Activated naive CD4-positive, alpha-beta T cell treated with anti-CD3 and anti-CD28 coated beads for 36 hours (primary cell): Measurements from ENCODE around the gene MAMSTR. TPM values are rescaled to one million over a fixed set of nuclear protein-coding genes. Genes with fewer than 3 reads are reported as not detected.
A peak's percentile ranks its signal among the peaks of the same experiment; 100 is the strongest.
"Not testable (repeated sequence)": the region's sequence is repeated elsewhere in the genome, so short reads cannot be mapped to it uniquely, and the experiment has no call there.

Experiments
- CTCF ChIA-PET: fragments of 350-600 bp; sonication (Branson Sonifier 250); formaldehyde crosslinking; loops from one replicate; lab custom pipeline; 2021; ENCODE audit warnings: antibody characterized with exemption; lab: Charles Lee
- DNase-seq: peaks from one replicate; pipeline ENCODE4 v3.0.0-alpha.2; 2020
- H3K27ac Mint-ChIP-seq: one replicate; pipeline ENCODE4 v1.8.0; 2021; ENCODE audit warnings: mild to moderate bottlenecking, mixed read lengths
- H3K27me3 Mint-ChIP-seq: one replicate; pipeline ENCODE4 v1.8.0; 2021; ENCODE audit warnings: low read depth, mixed read lengths
- H3K36me3 Mint-ChIP-seq: one replicate; pipeline ENCODE4 v1.8.0; 2021; ENCODE audit warnings: low read depth, mixed read lengths
- H3K4me1 Mint-ChIP-seq: one replicate; pipeline ENCODE4 v1.8.0; 2021; ENCODE audit warnings: low read depth, mixed read lengths
- H3K4me3 Mint-ChIP-seq: one replicate; pipeline ENCODE4 v1.8.0; 2021; ENCODE audit warnings: mild to moderate bottlenecking, moderate library complexity, mixed read lengths
- H3K9me3 Mint-ChIP-seq: one replicate; pipeline ENCODE4 v1.8.0; 2021; ENCODE audit warnings: mixed read lengths
- intact Hi-C: fragments of 100-400 bp; cut with micrococcal nuclease; formaldehyde crosslinking; loops from one replicate; pipeline ENCODE4 v1.15.1; 2023
- total RNA-seq, 2 experiments: library from RNA; stranded (reverse); gene quantifications; one replicate each; pipeline ENCODE4 v1.2.3, GENCODE V29; 2021

MAMSTR gene
- total RNA-seq, 2 experiments from 2014 or later: 0.44 to 0.57 TPM

DNA sequence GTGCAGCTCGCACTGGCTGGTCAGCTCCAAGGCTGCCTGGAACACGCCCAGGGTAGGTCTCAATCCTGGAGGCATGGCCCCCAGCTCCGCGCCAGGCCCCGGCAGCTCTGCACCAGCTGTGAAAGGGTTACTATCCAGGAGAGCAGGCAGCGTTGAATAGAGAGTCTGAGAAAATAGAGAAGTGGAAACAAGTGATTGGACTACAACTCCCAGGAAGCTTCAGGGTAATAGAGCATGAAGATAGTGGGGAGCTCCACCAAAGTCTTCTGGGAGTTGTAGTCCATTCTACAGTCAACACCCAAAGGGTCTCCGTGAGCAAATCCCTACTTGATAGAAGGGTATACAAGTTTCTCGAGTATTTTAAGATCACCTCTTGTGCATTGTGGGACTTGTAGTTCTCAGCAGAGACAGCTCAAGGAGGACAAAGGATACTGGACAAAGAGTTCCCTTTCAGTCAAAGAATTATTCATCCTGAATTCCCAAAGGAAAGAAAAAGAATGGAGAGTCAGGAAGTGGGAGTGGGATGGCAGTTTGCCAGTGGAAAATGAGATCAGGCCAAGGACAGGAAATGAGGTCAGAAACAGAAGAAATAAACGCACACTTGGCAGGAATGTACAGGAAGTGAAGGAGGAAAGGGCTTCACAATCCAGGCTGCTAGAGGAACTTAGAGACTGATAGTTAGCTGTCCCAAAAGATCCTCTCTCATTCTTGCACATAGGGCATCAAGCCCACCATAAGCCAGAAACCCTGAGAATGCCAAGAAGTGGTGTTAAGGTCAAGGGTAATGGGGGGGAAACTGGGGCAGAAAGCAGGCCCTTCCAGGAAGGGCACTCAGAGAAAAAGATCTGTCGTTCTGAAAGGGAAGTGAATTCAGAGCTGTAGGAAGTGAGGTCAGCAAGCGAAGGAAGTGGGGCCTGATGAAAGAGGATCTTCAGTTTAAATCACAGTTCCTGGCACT, 5.5 kb upstream of the MAMSTR start:
- peak overlapping the region; percentile 91 for H3K27ac Mint-ChIP-seq
- intact Hi-C loops: no loop called here
- DNase-seq: peak; percentile 52
- H3K4me1 Mint-ChIP-seq: peaks cover 26% of the 10 kb centered on the region
- H3K9me3 Mint-ChIP-seq: peaks cover 11% of the 10 kb centered on the region
- H3K27me3 Mint-ChIP-seq: no peaks in the 10 kb centered on the region
- peak overlapping the region; percentile 44 for H3K4me3 Mint-ChIP-seq
- CTCF ChIA-PET: interaction anchor here (0.6 to 1.6 kb wide), 4 partner anchors 45 to 746 kb away, joined by 3 to 6 read pairs (median 3); no protein-coding TSS in a partner anchor
- peaks cover 18% of the 10 kb centered on the region for H3K36me3 Mint-ChIP-seq

DNA sequence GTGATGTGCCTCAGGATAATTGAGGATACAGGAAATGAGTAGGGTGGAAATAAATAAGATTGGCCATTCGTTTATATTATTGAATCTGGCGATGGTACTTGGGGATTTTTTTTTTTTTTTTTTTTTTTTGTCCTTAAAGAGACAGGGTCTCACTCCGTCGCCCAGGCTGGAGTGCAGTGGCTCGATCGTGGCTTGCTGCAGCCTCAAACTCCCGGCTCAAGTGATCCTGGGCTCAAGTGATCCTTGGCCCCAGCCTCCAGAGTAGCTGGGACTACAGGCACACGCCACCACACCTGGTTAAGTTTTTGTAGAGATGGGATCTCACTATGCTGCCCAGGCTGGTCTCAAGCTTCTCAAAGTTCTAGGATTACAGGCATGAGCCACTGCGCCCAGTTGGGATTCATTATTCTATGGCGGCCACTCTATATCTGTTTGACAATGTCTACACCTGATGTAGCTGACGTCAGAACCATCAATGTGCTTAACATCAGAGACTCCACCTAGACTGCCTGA, 2.7 kb upstream of the MAMSTR start:
- peaks cover 26% of the 10 kb centered on the region for H3K4me1 Mint-ChIP-seq
- H3K27me3 Mint-ChIP-seq: no peaks in the 10 kb centered on the region
- peaks cover 18% of the 10 kb centered on the region for H3K36me3 Mint-ChIP-seq
- peaks cover 11% of the 10 kb centered on the region for H3K9me3 Mint-ChIP-seq
- intact Hi-C loops: no loop called here
- peak overlapping the region; percentile 32 for H3K4me3 Mint-ChIP-seq
- CTCF ChIA-PET: no interaction called here
- DNase-seq: no peak
- no peak overlapping the region for H3K27ac Mint-ChIP-seq

DNA sequence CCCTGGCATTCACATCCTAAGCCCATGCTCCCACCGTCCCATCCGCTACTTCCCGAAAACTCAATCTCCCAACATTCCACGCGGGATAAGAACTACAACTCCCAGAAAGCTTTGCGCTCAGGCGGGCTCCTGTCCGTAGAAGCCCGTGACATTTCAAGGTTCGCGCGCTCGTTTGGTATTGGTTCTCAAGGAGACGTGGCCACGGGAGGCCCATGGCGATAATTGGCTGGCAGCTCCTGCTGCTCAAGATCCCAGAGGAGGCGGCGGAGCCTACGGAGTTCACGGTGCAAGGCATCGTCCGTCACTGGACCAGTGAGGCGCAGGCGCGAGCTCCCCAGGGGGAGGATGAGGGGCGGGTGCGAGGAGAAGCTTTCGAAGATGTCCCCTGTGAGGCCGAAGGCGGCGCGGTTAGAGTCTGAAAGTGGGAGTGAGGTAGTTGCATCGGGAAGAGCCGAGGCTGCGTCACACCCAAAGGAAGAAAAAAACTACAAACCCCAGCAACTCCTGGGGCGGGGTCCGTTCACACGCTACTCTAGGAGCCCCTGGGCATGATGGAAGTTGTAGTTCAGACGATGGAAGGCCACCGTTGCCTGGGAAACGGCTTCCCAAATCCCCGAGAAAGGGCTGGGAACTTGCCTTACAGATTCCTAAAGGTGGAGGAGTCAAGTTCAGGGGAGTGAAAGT, 1.2 kb upstream of the MAMSTR start:
- intact Hi-C loops: no loop called here
- H3K9me3 Mint-ChIP-seq: peaks cover 5% of the 10 kb centered on the region
- peak overlapping the region; percentile 92 for H3K27ac Mint-ChIP-seq
- CTCF ChIA-PET: interaction anchor here (0.6 to 0.7 kb wide), 2 partner anchors 67 to 329 kb away, joined by 3 to 4 read pairs; no protein-coding TSS in a partner anchor
- peak overlapping the region; percentile 82 for H3K4me3 Mint-ChIP-seq
- peaks cover 8% of the 10 kb centered on the region for H3K36me3 Mint-ChIP-seq
- DNase-seq: peak; percentile 98
- peaks cover 19% of the 10 kb centered on the region for H3K4me1 Mint-ChIP-seq
- no peaks in the 10 kb centered on the region for H3K27me3 Mint-ChIP-seq

DNA sequence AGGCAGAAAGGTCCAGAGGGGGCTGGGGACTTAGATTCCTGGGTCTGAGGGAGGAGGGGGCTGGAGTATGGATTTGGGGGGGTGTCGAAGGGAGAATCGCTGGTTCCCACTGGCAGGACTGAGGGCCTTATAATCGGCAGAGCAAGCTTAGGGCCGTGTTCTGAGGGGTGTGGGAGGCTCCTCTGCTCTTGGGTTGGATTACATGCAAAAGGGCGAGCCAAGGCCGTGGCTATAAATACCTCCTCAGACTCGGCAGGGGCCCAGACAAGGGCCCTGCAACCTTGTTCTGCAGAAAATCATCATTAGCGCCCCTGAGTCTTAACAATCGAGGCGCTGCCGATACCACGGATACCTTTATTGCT, 707 bp upstream of the MAMSTR start:
- H3K9me3 Mint-ChIP-seq: peaks cover 3% of the 10 kb centered on the region
- peaks cover 4% of the 10 kb centered on the region for H3K36me3 Mint-ChIP-seq
- H3K27ac Mint-ChIP-seq: peak overlapping the region; percentile 92
- no peak for DNase-seq
- intact Hi-C loops: no loop called here
- CTCF ChIA-PET: interaction anchor here (0.7 kb wide), 1 partner anchor 329 kb away, joined by 3 read pairs; no protein-coding TSS in a partner anchor
- peak overlapping the region; percentile 82 for H3K4me3 Mint-ChIP-seq
- H3K27me3 Mint-ChIP-seq: no peaks in the 10 kb centered on the region
- H3K4me1 Mint-ChIP-seq: peaks cover 14% of the 10 kb centered on the region

DNA sequence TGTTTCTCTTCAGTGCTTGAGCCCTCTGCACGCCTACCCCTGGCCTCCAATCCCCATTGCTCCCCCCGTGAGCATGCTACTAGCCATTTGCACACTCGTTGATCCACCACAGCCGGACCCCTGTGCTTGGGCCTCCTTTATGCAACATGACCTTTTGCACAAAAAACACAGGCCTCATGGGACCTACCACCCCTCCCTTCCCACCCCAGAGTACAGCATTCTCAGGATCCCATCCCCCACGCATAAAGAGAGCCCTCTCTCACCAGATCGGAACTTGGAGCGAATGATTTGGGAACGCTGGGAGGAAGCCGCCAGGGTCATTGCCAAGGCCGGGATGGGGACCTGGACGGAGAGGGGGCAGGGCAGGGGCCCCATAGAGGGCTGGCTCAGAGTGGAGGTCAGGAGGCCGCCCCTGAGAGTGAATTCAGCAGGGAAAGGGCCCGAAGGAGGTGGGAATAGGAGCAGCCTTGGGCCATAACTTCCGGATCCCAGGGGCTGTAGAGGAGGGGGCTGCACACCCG, 754 bp downstream of the MAMSTR start:
- CTCF ChIA-PET: interaction anchor here (0.6 kb wide), 1 partner anchor 276 kb away, joined by 5 read pairs; no protein-coding TSS in a partner anchor
- no peak for DNase-seq
- Mint-ChIP-seq H3K9me3 (no peaks in the 10 kb centered on the region), H3K36me3 (no peaks in the 10 kb centered on the region), H3K27me3 (no peaks in the 10 kb centered on the region), H3K4me1 (peaks cover 15% of the 10 kb centered on the region), H3K4me3 (no peak overlapping the region), H3K27ac (no peak overlapping the region)
- intact Hi-C loops: no loop called here

GRCh38 chr19:48718106-48718505, 1.4 kb downstream of the MAMSTR start:
- H3K27ac Mint-ChIP-seq, H3K4me3 Mint-ChIP-seq, H3K36me3 Mint-ChIP-seq, H3K9me3 Mint-ChIP-seq, DNase-seq, intact Hi-C loops, H3K27me3 Mint-ChIP-seq: not testable (repeated sequence)
- H3K4me1 Mint-ChIP-seq: peaks cover 18% of the 10 kb centered on the region
- CTCF ChIA-PET: interaction anchor here (0.6 kb wide), 1 partner anchor 277 kb away, joined by 5 read pairs; no protein-coding TSS in a partner anchor

DNA sequence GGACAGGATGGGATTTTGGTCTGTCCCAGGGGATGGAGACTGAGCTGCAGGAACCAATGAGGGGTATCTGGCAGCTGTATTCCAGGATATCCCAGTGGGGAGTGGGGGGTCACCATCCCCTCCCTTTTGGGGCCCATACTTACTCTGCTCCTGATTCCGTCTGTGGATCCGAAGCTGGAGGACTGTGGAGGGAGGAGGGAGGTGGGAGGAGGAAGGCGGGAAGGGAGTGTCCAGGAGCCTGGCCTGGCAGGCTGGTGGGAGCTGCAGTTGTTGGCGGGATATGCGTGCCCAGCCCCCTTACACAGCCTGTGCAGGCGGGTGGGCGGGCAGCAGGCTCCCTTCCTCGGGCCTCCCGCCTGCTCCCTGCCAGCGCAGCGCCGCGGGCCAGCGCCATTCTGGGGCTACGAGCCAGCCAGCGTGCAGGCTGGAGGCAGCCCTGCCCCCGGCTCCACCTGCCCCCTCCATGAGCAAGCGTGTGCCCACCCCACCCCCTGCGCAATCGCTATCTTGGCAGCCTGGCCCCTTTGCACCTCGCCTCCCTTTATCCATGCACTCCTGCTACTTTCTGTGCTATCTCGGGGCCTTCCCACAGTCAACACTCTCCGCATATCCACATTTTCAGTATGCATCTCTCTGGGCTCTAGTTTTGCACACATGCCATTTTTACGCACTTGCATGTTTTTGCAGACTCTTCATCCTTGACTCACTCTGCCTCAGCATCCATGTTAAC, 2.8 kb downstream of the MAMSTR start:
- Mint-ChIP-seq H3K36me3 (no peaks in the 10 kb centered on the region), H3K27me3 (no peaks in the 10 kb centered on the region), H3K4me3 (no peak overlapping the region), H3K4me1 (peaks cover 16% of the 10 kb centered on the region), H3K9me3 (no peaks in the 10 kb centered on the region), H3K27ac (no peak overlapping the region)
- intact Hi-C loops: no loop called here
- CTCF ChIA-PET: interaction anchor here (0.9 to 1.7 kb wide), 2 partner anchors 71 to 126 kb away, joined by 3 to 4 read pairs; partner anchors contain the start of gene CA11
- DNase-seq: no peak

DNA sequence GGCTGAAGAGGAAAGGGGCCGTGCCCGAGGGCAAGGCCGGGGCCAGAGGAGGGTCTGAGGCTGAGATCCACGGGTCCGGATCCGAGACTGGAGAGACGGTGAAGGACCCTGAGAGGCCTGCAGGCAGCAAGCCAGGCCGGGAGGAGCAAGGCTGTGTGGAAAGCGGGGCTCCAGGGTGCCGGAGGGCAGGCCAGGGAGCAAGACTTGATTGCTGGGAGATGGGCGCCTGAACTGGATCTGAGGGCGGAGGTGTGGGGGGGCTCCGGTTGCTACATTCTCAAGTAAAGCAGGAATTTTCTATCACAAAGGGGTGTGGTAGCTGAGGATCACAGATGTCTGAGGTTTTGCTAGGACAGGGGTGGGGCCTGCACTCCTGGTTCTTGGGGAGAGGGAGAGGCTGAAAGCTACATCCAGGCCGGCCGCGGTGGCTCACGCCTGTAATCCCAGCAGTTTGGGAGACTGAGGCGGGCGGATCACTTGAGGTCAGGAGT, 3.8 kb downstream of the MAMSTR start:
- peak overlapping the region; percentile 86 for H3K4me3 Mint-ChIP-seq
- H3K4me1 Mint-ChIP-seq: peaks cover 14% of the 10 kb centered on the region
- H3K27ac Mint-ChIP-seq: no peak overlapping the region
- H3K9me3 Mint-ChIP-seq: peaks cover 4% of the 10 kb centered on the region
- intact Hi-C loops: loop anchor here (2.0 kb wide), 2 partner anchors 69 to 79 kb away; partner anchors contain the start of genes CA11 and DBP
- no peak for DNase-seq
- H3K27me3 Mint-ChIP-seq: no peaks in the 10 kb centered on the region
- CTCF ChIA-PET: interaction anchor here (0.9 to 1.7 kb wide), 2 partner anchors 70 to 127 kb away, joined by 3 to 4 read pairs; partner anchors contain the start of gene CA11
- peaks cover 3% of the 10 kb centered on the region for H3K36me3 Mint-ChIP-seq

- CTCF ChIA-PET: interaction anchor here (0.5 to 2.9 kb wide), 2 partner anchors 40 to 1552 kb away, joined by 3 to 13 read pairs; no protein-coding TSS in a partner anchor
- intact Hi-C loops: loop anchor here (1.0 to 2.0 kb wide), 7 partner anchors 23 to 278 kb away; partner anchors contain the start of genes CA11, CYTH2, DBP and GYS1
These were observed 4.5 kb downstream of the MAMSTR start for GRCh38 chr19:48714759-48715675.

More at GRCh38 chr19:48714759-48715675, 4.5 kb downstream of the MAMSTR start:
- peaks cover 4% of the 10 kb centered on the region for H3K9me3 Mint-ChIP-seq
- H3K4me3 Mint-ChIP-seq: peak overlapping the region; percentile 86
- peaks cover 11% of the 10 kb centered on the region for H3K4me1 Mint-ChIP-seq
- no peaks in the 10 kb centered on the region for H3K27me3 Mint-ChIP-seq
- H3K27ac Mint-ChIP-seq: peak overlapping the region; percentile 58
- H3K36me3 Mint-ChIP-seq: peaks cover 3% of the 10 kb centered on the region
- DNase-seq: no peak
